Measurements from ENCODE around the gene GOLGA7B. TPM values are rescaled to one million over a fixed set of nuclear protein-coding genes. Genes with fewer than 3 reads are reported as not detected.

The GOLGA7B gene
- total RNA-seq, result 1 to 10 TPM in 1 of 4 donors, under 1 TPM in 3; 0.19 to 1.6 (median 0.57) TPM

DNA sequence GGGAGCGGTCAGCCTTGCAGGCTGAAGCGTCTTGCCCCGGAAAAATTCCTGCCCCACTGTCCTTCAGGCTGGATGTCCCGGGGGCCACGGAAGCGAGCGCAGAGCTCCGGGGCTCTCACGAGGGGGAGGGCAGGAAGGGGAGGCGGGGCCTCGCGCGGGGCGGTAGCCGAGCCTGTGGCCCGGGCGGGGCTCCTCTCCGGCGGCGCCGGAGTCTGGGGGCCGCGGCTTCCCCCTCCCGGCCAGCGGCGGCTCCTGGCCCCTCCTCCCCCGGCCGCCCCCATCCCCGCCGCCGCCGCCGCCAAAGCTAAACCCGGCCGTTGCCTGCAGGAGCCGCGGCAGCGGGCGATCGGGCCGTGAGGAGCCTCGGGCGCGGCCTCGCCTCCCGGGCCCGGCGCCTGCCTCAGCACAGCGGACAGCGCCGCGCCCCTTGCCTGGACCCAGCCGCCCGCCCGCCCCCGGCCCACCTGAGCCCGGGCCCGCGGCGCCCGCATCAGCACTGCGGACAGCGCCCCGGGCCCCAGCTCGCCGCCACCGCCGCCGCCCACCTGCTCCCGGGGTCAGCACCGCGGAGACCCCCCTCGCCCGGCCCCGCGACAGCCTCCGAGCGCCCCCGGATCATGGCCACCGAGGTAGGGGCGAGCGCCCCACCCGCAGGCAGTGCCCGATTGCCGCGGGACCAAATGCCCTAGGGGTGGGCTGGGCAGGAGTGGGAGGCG is at the start of gene GOLGA7B:
Gene GOLGA7B (plus strand): TSS at position 157 of the 716 bp plus-strand sequence. CDS start 461 bp downstream, at position 618.
- ATAC-seq (ENCODE audit: low FRiP score) (peak; percentile 69), DNase-seq (ENCODE audit: low spot score) (no peak)
- no peak for TF ChIP-seq CTCF (IDR thresholded peaks at IDR 0.05)

DNA sequence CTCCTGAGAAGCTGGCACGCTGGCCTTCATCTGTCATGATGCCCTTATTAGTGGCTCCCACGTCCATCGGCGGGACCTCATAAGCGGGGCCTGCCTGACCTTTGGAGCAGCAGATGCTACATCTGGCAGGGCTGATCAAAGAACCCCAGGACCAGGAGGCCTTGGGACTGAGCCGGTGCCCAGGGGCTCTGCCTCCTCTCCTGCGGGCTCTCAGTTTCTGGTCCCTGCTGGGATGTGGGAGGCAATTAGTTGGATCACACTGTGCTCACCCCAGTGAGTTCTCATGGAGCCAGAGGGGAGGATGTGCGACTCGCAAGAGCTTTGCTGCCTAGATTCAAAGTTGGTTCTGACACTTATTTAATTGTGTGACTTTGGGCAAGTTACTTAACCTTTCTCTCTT is 49.2 kb upstream of the GOLGA7B start:
- ATAC-seq (ENCODE audit: low FRiP score), result no peak
- no peak for DNase-seq (ENCODE audit: low spot score)
- TF ChIP-seq CTCF (IDR thresholded peaks at IDR 0.05), result no peak

GRCh38 chr10:97801422-97801821 is 48.2 kb upstream of the GOLGA7B start:
- no peak for TF ChIP-seq CTCF (IDR thresholded peaks at IDR 0.05)
- ATAC-seq (ENCODE audit: low FRiP score), result no peak
- DNase-seq (ENCODE audit: low spot score), result no peak

DNA sequence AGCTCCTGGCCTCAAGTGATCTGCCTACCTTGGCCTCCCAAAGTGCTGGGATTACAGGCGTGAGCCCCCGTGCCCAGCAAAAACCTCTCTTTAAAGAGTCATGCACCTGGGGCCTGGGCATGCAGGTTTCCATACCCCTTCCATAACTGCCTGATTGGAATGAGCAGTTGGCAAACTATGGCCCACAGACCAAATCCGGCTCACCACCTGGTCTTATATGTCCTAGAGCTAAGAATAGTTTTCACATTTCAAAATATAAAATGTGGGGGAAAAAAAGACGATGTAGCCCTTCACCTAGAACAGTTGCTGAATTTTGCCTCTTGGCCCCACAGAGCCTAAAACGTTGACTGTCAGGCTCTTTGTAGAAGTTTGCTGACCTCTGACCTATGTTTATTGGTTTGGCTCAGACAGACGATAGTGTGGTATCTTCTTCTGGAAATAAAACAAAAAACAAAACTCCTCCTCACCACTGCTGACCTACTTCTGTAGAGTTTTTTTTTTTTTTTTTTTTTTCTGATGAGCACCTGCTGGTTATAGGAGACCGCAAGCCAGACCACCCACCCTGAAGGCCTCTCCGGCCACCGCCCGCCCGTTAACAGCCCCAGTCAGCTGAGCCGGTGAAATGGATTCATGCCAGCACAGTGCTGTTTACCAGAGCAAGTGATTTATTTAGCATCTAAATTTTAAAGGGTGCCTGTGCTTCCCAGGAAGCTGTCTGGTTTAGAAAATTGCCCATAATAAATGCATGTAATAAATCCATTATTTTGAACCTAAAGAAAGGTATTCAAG is 44.4 kb upstream of the GOLGA7B start:
- ATAC-seq (ENCODE audit: low FRiP score), result no peak
- DNase-seq (ENCODE audit: low spot score), result no peak
- no peak for TF ChIP-seq CTCF (IDR thresholded peaks at IDR 0.05)

DNA sequence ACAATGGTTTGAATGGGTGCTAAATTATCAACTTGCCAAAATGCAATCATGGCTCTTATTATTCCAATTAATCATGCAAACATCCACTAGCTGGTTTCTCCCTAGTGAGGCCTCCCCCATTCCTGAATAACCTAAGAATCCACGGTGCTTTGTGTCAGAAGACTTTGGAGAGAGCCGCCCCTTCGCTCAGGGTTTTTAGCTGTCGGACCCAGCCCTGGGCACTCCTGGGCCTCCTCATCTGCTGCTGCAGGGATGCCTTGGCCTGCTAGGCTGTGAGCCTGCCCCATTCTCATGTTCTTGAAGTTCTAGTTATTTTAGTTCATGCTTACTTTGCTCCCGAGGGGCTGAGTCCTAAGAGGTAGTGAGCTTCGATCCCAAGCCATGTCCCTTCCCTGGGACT is 43.7 kb upstream of the GOLGA7B start:
- DNase-seq (ENCODE audit: low spot score), result no peak

GRCh38 chr10:97810446-97810845 is 39.2 kb upstream of the GOLGA7B start:
- ATAC-seq (ENCODE audit: low FRiP score) (no peak), DNase-seq (ENCODE audit: low spot score) (no peak)
- TF ChIP-seq CTCF (IDR thresholded peaks at IDR 0.05), result no peak

More for the DNA sequence above, 43.7 kb upstream of the GOLGA7B start:
- ATAC-seq (ENCODE audit: low FRiP score), result no peak
- no peak for TF ChIP-seq CTCF (IDR thresholded peaks at IDR 0.05)

Measured in omental fat pad (tissue), 4 donors.